ENCODE data around the gene MNX1.
A peak's percentile ranks its signal among the peaks of the same experiment; 100 is the strongest.

MNX1 gene

GRCh38 chr7:157011333-157012112, 1.1 kb upstream of the MNX1 start:
- H3K4me3 ChIP-seq (ENCODE audit: low read depth, low read length), result no peak overlapping the region
- DNase-seq (ENCODE audit: low read depth), result no peak
- TF ChIP-seq, protein P1, sequence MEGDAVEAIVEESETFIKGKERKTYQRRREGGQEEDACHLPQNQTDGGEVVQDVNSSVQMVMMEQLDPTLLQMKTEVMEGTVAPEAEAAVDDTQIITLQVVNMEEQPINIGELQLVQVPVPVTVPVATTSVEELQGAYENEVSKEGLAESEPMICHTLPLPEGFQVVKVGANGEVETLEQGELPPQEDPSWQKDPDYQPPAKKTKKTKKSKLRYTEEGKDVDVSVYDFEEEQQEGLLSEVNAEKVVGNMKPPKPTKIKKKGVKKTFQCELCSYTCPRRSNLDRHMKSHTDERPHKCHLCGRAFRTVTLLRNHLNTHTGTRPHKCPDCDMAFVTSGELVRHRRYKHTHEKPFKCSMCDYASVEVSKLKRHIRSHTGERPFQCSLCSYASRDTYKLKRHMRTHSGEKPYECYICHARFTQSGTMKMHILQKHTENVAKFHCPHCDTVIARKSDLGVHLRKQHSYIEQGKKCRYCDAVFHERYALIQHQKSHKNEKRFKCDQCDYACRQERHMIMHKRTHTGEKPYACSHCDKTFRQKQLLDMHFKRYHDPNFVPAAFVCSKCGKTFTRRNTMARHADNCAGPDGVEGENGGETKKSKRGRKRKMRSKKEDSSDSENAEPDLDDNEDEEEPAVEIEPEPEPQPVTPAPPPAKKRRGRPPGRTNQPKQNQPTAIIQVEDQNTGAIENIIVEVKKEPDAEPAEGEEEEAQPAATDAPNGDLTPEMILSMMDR (IDR thresholded peaks at IDR 0.05; ENCODE audit: low read depth, low read length, missing control alignments), result no peak
- in situ Hi-C loops (cut with HindIII; ENCODE audit: low sequenced_read_pairs), result no loop called here

- in situ Hi-C loops (cut with HindIII; ENCODE audit: low sequenced_read_pairs), result no loop called here
- no peak for DNase-seq (ENCODE audit: low read depth)
- TF ChIP-seq, protein P1 (IDR thresholded peaks at IDR 0.05; ENCODE audit: low read depth, low read length, missing control alignments), result no peak
- peak overlapping the region; percentile 21 for H3K4me3 ChIP-seq (ENCODE audit: low read depth, low read length)
Measured at GRCh38 chr7:157009778-157010587, 480 bp downstream of the MNX1 start.

GRCh38 chr7:157009170-157009777, 1.2 kb downstream of the MNX1 start:
- DNase-seq (ENCODE audit: low read depth), result no peak
- in situ Hi-C loops (cut with HindIII; ENCODE audit: low sequenced_read_pairs), result no loop called here
- TF ChIP-seq, protein P1 (IDR thresholded peaks at IDR 0.05; ENCODE audit: low read depth, low read length, missing control alignments), result no peak
- H3K4me3 ChIP-seq (ENCODE audit: low read depth, low read length), result no peak overlapping the region

DNA sequence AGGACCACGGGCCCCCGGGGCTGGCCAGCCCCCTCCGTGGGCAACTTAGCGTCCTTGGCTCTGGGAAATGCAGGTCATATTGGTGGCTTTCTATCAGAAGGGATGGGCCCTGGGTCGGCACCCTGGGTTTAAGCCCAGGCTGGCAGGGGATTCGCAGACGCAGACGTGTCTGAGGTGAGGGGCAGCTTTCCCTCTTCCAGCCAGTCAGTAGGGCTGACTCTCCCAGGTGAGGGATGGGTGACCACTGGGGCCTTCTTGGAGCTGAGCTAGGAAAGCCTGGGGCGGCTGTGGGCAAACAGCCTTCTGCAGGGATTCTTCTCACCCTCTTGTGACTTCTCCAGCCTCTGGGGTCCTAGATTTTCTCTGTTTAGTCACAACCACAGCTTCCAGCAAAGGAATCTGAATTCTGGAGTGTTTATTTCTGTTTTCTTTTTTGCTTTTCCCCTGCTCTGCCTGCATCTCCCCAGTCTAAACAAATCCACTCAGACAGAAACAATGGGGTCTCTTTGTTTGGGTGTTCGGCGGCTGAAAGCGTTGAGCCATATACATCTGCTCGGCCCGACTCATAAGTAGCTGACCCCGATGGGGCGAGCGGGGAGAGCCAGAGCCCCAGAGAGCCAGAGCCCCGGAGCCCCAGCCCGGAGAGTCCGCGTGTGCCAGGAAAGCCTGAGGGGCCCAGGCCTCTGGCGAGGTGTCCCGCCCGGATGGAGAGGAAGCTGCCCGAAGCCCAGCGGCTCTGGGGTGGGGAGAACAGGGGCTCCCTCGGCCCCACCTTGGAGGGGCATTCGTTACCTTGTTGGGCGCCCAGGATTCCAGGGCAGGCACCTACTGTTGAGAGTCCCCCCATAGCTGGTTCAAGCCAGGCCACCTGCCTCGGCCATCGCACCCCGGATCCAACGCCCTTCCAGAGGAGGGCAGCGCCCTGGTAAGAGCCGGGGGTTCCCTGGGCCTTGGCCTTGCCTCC, 2.0 kb downstream of the MNX1 start:
- H3K4me3 ChIP-seq (ENCODE audit: low read depth, low read length), result no peak overlapping the region
- no peak for DNase-seq (ENCODE audit: low read depth)
- TF ChIP-seq, protein P1 (IDR thresholded peaks at IDR 0.05; ENCODE audit: low read depth, low read length, missing control alignments), result no peak
- in situ Hi-C loops (cut with HindIII; ENCODE audit: low sequenced_read_pairs), result no loop called here

DNA sequence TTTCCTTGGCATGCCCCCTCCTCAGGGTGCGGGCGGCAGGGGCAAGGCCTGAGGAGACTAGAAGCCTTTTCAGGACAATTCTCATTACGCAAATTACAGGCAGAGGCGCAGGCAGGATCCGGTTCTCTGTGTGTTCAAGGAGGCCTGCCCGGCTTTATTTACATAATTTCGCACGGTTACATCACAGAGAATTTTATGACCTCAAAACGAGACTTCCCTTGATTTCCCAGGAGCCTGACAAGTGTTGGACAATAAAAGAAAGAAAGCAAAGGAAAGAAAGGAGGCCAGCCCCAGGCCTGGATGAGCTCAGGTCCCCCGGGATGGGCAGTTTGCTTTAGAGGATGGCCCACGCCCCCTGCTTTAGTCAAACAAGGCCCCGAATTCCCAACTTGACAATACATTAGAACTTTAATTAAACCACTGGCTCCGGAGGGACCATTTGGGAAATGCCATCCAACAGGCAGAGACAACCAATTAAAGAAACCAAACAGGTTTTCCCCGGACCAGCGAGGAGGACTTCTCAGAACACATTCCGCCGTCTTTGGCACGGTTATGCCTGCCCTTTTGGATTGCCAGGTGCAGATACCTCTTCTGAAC, 2.9 kb downstream of the MNX1 start:
- in situ Hi-C loops (cut with HindIII; ENCODE audit: low sequenced_read_pairs), result no loop called here
- no peak for DNase-seq (ENCODE audit: low read depth)

More for the DNA sequence above, 2.9 kb downstream of the MNX1 start:
- TF ChIP-seq, protein P1 (IDR thresholded peaks at IDR 0.05; ENCODE audit: low read depth, low read length, missing control alignments), result no peak
- H3K4me3 ChIP-seq (ENCODE audit: low read depth, low read length), result no peak overlapping the region
